IPS-18c (cell line): Measurements from ENCODE around the gene UGDH.
"Not testable (repeated sequence)": the region's sequence is repeated elsewhere in the genome, so short reads cannot be mapped to it uniquely, and the experiment has no call there.

Experiments used
- H3K4me3 ChIP-seq: 2 replicates; pipeline ENCODE4 v1.7.0; 2013; ENCODE audit warnings: low read depth, mild to moderate bottlenecking, low read length, moderate library complexity; ENCODE audit not compliant: insufficient read depth
- H3K9me3 ChIP-seq: one replicate; pipeline ENCODE4 v1.6.1; 2013; ENCODE audit warnings: mild to moderate bottlenecking, low read length, moderate library complexity; ENCODE audit not compliant: control insufficient read depth, insufficient read depth

UGDH gene

GRCh38 chr4:39527296-39528060 is at the start of gene UGDH:
Gene UGDH (minus strand): TSS chr4:39527439. CDS start chr4:39521512, 5,927 bp downstream.
- H3K9me3 ChIP-seq: peaks cover 21% of the 10 kb centered on the region
- H3K4me3 ChIP-seq: peak within 1 kb of the TSS; percentile 94

- no peak overlapping the region for H3K4me3 ChIP-seq
- no peaks in the 10 kb centered on the region for H3K9me3 ChIP-seq
Measured at GRCh38 chr4:39574946-39575345, 47.7 kb upstream of the UGDH start.

GRCh38 chr4:39571504-39571903 is 44.3 kb upstream of the UGDH start:
- Histone ChIP-seq H3K4me3 (no peak overlapping the region), H3K9me3 (peaks cover under 1% of the 10 kb centered on the region)

- peaks cover 5% of the 10 kb centered on the region for H3K9me3 ChIP-seq
- H3K4me3 ChIP-seq: no peak overlapping the region
Measured at GRCh38 chr4:39571054-39571453, 43.8 kb upstream of the UGDH start.

GRCh38 chr4:39569209-39569608 is 42.0 kb upstream of the UGDH start:
- no peak overlapping the region for H3K4me3 ChIP-seq
- peaks cover 5% of the 10 kb centered on the region for H3K9me3 ChIP-seq

GRCh38 chr4:39568805-39569204 is 41.6 kb upstream of the UGDH start:
- H3K4me3 ChIP-seq: no peak overlapping the region
- H3K9me3 ChIP-seq: peaks cover 5% of the 10 kb centered on the region

GRCh38 chr4:39565878-39566600 is 38.8 kb upstream of the UGDH start:
- Histone ChIP-seq H3K4me3 (no peak overlapping the region), H3K9me3 (peaks cover 5% of the 10 kb centered on the region)

- peaks cover 5% of the 10 kb centered on the region for H3K9me3 ChIP-seq
- no peak overlapping the region for H3K4me3 ChIP-seq
Measured at GRCh38 chr4:39563346-39563847, 36.2 kb upstream of the UGDH start.

GRCh38 chr4:39562792-39563191 is 35.6 kb upstream of the UGDH start:
- peaks cover 5% of the 10 kb centered on the region for H3K9me3 ChIP-seq
- H3K4me3 ChIP-seq: no peak overlapping the region

- H3K9me3 ChIP-seq: no peaks in the 10 kb centered on the region
- H3K4me3 ChIP-seq: no peak overlapping the region
Measured at GRCh38 chr4:39559626-39560025, 32.4 kb upstream of the UGDH start.

- Histone ChIP-seq H3K4me3 (no peak overlapping the region), H3K9me3 (no peaks in the 10 kb centered on the region)
Measured at GRCh38 chr4:39555472-39555871, 28.2 kb upstream of the UGDH start.

- H3K9me3 ChIP-seq: no peaks in the 10 kb centered on the region
- no peak overlapping the region for H3K4me3 ChIP-seq
Measured at GRCh38 chr4:39548425-39549067, 21.3 kb upstream of the UGDH start.

GRCh38 chr4:39544580-39545315 is 17.5 kb upstream of the UGDH start:
- Histone ChIP-seq H3K9me3 (no peaks in the 10 kb centered on the region), H3K4me3 (no peak overlapping the region)

GRCh38 chr4:39544080-39544479 is 16.8 kb upstream of the UGDH start:
- not testable (repeated sequence) for H3K4me3 ChIP-seq, H3K9me3 ChIP-seq

- Histone ChIP-seq H3K9me3 (no peaks in the 10 kb centered on the region), H3K4me3 (no peak overlapping the region)
Measured at GRCh38 chr4:39543034-39543433, 15.8 kb upstream of the UGDH start.

- Histone ChIP-seq H3K4me3 (no peak overlapping the region), H3K9me3 (no peaks in the 10 kb centered on the region)
Measured at GRCh38 chr4:39542611-39543012, 15.4 kb upstream of the UGDH start.

- no peaks in the 10 kb centered on the region for H3K9me3 ChIP-seq
- H3K4me3 ChIP-seq: no peak overlapping the region
Measured at GRCh38 chr4:39541987-39542610, 14.9 kb upstream of the UGDH start.
